Subcutaneous adipose tissue (tissue), 4 donors: ENCODE results near the gene STING1. TPM values are rescaled to one million over a fixed set of nuclear protein-coding genes. Genes with fewer than 3 reads are reported as not detected.

Experiments used
- total RNA-seq, 4 donors: library from RNA; depleted of rRNA; stranded (reverse); fragments of >200 nt; gene quantifications; one replicate each; pipeline ENCODE4 v1.1.0, GENCODE V29; 2016
- TF ChIP-seq, protein P1 (sequence below): fragments of 450-650 bp; IDR thresholded peaks from one replicate; pipeline ENCODE4 v1.5.1; 2016; ENCODE audit warnings: low read depth, mild to moderate bottlenecking, control low read depth, antibody characterized with exemption, moderate library complexity

STING1 gene
- total RNA-seq, 4 donors from 2014 or later: 17.6 to 42.8 (median 31.8) TPM

- TF ChIP-seq, protein P1, sequence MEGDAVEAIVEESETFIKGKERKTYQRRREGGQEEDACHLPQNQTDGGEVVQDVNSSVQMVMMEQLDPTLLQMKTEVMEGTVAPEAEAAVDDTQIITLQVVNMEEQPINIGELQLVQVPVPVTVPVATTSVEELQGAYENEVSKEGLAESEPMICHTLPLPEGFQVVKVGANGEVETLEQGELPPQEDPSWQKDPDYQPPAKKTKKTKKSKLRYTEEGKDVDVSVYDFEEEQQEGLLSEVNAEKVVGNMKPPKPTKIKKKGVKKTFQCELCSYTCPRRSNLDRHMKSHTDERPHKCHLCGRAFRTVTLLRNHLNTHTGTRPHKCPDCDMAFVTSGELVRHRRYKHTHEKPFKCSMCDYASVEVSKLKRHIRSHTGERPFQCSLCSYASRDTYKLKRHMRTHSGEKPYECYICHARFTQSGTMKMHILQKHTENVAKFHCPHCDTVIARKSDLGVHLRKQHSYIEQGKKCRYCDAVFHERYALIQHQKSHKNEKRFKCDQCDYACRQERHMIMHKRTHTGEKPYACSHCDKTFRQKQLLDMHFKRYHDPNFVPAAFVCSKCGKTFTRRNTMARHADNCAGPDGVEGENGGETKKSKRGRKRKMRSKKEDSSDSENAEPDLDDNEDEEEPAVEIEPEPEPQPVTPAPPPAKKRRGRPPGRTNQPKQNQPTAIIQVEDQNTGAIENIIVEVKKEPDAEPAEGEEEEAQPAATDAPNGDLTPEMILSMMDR: no peak
These were observed 27.8 kb downstream of the STING1 start for GRCh38 chr5:139454568-139455290.

GRCh38 chr5:139453683-139454567 lies 28.6 kb downstream of the STING1 start:
- TF ChIP-seq, protein P1: no peak

GRCh38 chr5:139451878-139452660 lies 30.5 kb downstream of the STING1 start:
- TF ChIP-seq, protein P1: no peak

- TF ChIP-seq, protein P1: no peak
These were observed 31.4 kb downstream of the STING1 start for GRCh38 chr5:139451176-139451575.

DNA sequence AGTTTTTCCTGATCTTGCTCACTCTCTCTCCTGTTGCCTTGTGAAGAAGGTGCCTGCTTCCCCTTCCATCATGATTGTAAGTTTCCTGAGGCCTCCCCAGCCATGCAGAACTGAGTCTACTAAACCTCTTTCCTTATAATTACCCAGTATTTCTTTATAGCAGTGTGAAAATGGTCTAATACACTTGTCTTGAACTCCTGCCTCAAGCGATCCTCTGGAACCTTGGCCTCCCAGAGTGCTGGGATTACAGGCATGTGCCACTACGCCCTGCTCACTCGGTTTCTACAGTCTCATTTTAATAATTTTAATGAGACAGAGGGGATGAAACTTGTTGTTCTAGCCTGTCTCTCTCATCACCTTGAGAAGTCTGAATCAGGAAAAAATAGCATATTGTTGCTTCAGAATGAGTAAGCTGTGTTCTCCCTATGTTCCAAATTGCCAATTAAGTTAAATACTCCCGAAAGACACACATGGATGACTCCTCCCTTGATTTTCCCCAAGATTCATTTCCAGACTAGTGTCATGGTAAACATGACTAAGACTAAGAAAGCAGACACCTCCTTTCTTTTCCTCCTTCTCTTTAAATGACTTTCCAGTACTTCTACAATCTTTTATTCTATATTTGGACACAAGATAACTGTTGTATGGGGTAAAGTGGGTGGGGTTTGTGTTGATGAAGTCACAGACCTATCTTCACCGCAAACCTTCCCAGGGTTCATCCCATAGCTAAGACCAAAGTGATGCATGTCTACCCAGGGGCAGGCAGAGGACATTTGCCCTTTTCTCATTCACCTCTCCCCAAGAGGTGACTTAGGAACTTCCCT lies 35.4 kb downstream of the STING1 start:
- TF ChIP-seq, protein P1: no peak

- TF ChIP-seq, protein P1: no peak
These were observed 37.0 kb downstream of the STING1 start for GRCh38 chr5:139445325-139446170.
